Immature natural killer cell (primary cell): ENCODE results near the gene PCDHB14. TPM values are rescaled to one million over a fixed set of nuclear protein-coding genes. Genes with fewer than 3 reads are reported as not detected.
"Not testable (repeated sequence)": the region's sequence is repeated elsewhere in the genome, so short reads cannot be mapped to it uniquely, and the experiment has no call there.

ENCODE experiments used
- DNase-seq, 3 donors: peaks; one replicate each; pipeline ENCODE4 v3.0.0; 2022; ENCODE audit warnings: mixed read lengths in 1 of 3
- H3K27ac Mint-ChIP-seq, 6 donors: one replicate each; pipeline ENCODE4 v1.8.0; 2020; ENCODE audit warnings: mixed read lengths in 6 of 6, mild to moderate bottlenecking in 5 of 6, inconsistent platforms in 4 of 6, moderate library complexity in 3 of 6
- H3K27me3 Mint-ChIP-seq, 3 donors: one replicate each; pipeline ENCODE4 v1.8.0; 2020 to 2021; ENCODE audit warnings: low read depth in 3 of 3, mild to moderate bottlenecking in 3 of 3, mixed read lengths in 3 of 3, moderate library complexity in 3 of 3, inconsistent platforms in 1 of 3
- H3K36me3 Mint-ChIP-seq, 3 donors: one replicate each; pipeline ENCODE4 v1.8.0; 2020; ENCODE audit warnings: mixed read lengths in 3 of 3, inconsistent platforms in 2 of 3, mild to moderate bottlenecking in 2 of 3
- H3K4me1 Mint-ChIP-seq, 2 donors: one replicate each; pipeline ENCODE4 v1.8.0; 2020; ENCODE audit warnings: inconsistent platforms in 2 of 2, mild to moderate bottlenecking in 2 of 2, mixed read lengths in 2 of 2, moderate library complexity in 1 of 2
- H3K4me3 Mint-ChIP-seq, 5 donors: one replicate each; pipeline ENCODE4 v1.8.0; 2020; ENCODE audit warnings: mild to moderate bottlenecking in 5 of 5, mixed read lengths in 5 of 5, inconsistent platforms in 3 of 5, moderate library complexity in 3 of 5
- H3K9me3 Mint-ChIP-seq, 6 donors: one replicate each; pipeline ENCODE4 v1.8.0; 2020; ENCODE audit warnings: mild to moderate bottlenecking in 6 of 6, mixed read lengths in 6 of 6, inconsistent platforms in 4 of 6, moderate library complexity in 3 of 6
- polyA plus RNA-seq, 3 donors: library from polyadenylated mRNA; unstranded; fragments of 300-500 nt; fragmentation: Illumina TruSeq; gene quantifications; one replicate each; pipeline ENCODE4 v1.2.3, GENCODE V29; 2021

The PCDHB14 gene
- polyA plus RNA-seq, 3 donors from 2014 or later = not detected

GRCh38 chr5:141192110-141192725, 30.9 kb upstream of the PCDHB14 start, which contains the start of gene PCDHB10:
Gene PCDHB10 (plus strand): TSS chr5:141192353. CDS start chr5:141192553, 200 bp downstream.
- Mint-ChIP-seq H3K9me3 (peaks cover 6 to 71% (median 37%) of the 10 kb centered on the region in 6 donors), H3K4me3 (peak within 1 kb of the TSS in 1 of 5 donors; percentile 33)
- peak in 1 of 3 donors; percentile 3 for DNase-seq

GRCh38 chr5:141194332-141194731, 28.8 kb upstream of the PCDHB14 start:
- peaks cover 4 to 25% (median 12%) of the 10 kb centered on the region in 3 donors for H3K27me3 Mint-ChIP-seq
- H3K4me3 Mint-ChIP-seq, DNase-seq, H3K27ac Mint-ChIP-seq, H3K36me3 Mint-ChIP-seq, H3K4me1 Mint-ChIP-seq: not testable (repeated sequence)
- H3K9me3 Mint-ChIP-seq = peaks cover 13 to 75% (median 38%) of the 10 kb centered on the region in 6 donors

More at GRCh38 chr5:141192110-141192725, 30.9 kb upstream of the PCDHB14 start, which contains the start of gene PCDHB10:
- Mint-ChIP-seq H3K4me1 (peaks cover under 1 to 3% of the 10 kb centered on the region in 2 donors), H3K36me3 (peaks cover 0 to 10% (median 3%) of the 10 kb centered on the region in 3 donors), H3K27me3 (peaks cover 4 to 31% (median 16%) of the 10 kb centered on the region in 3 donors), H3K27ac (no peak within 1 kb of the TSS)

GRCh38 chr5:141196363-141196762, 26.8 kb upstream of the PCDHB14 start:
- peaks cover 0 to 14% (median 9%) of the 10 kb centered on the region in 3 donors for H3K36me3 Mint-ChIP-seq
- peaks cover 22 to 76% (median 41%) of the 10 kb centered on the region in 6 donors for H3K9me3 Mint-ChIP-seq
- H3K27me3 Mint-ChIP-seq = peaks cover 4 to 21% (median 8%) of the 10 kb centered on the region in 3 donors
- no peak overlapping the region for H3K27ac Mint-ChIP-seq
- no peak for DNase-seq
- H3K4me1 Mint-ChIP-seq = peaks cover 0 to 1% of the 10 kb centered on the region in 2 donors
- no peak overlapping the region for H3K4me3 Mint-ChIP-seq

GRCh38 chr5:141199359-141200235, 23.5 kb upstream of the PCDHB14 start, which contains the start of gene PCDHB11:
Gene PCDHB11 (plus strand): TSS chr5:141199627. CDS start chr5:141199775, 148 bp downstream.
- Mint-ChIP-seq H3K4me1 (no peaks in the 10 kb centered on the region), H3K27me3 (peaks cover 2 to 21% (median 5%) of the 10 kb centered on the region in 3 donors), H3K27ac (no peak within 1 kb of the TSS), H3K36me3 (peaks cover 0 to 8% (median 6%) of the 10 kb centered on the region in 3 donors), H3K9me3 (peaks cover 15 to 66% (median 30%) of the 10 kb centered on the region in 6 donors), H3K4me3 (no peak within 1 kb of the TSS)
- no peak for DNase-seq

GRCh38 chr5:141201126-141201525, 22.0 kb upstream of the PCDHB14 start:
- H3K36me3 Mint-ChIP-seq, H3K4me3 Mint-ChIP-seq, H3K27ac Mint-ChIP-seq, DNase-seq, H3K4me1 Mint-ChIP-seq: not testable (repeated sequence)
- H3K9me3 Mint-ChIP-seq = peaks cover 13 to 68% (median 27%) of the 10 kb centered on the region in 6 donors
- H3K27me3 Mint-ChIP-seq = peaks cover 0 to 23% (median 8%) of the 10 kb centered on the region in 3 donors

- H3K4me1 Mint-ChIP-seq, H3K27ac Mint-ChIP-seq, DNase-seq, H3K36me3 Mint-ChIP-seq, H3K4me3 Mint-ChIP-seq: not testable (repeated sequence)
- H3K9me3 Mint-ChIP-seq = peaks cover 9 to 63% (median 23%) of the 10 kb centered on the region in 6 donors
- peaks cover 0 to 26% (median 8%) of the 10 kb centered on the region in 3 donors for H3K27me3 Mint-ChIP-seq
Observed at GRCh38 chr5:141201646-141202045, 21.5 kb upstream of the PCDHB14 start.

GRCh38 chr5:141208478-141208877, 14.7 kb upstream of the PCDHB14 start, which contains the start of gene PCDHB12:
Gene PCDHB12 (plus strand): TSS chr5:141208719. CDS start chr5:141208908, 189 bp downstream.
- Mint-ChIP-seq H3K4me3 (no peak within 1 kb of the TSS), H3K27ac (no peak within 1 kb of the TSS), H3K4me1 (no peaks in the 10 kb centered on the region), H3K36me3 (no peaks in the 10 kb centered on the region), H3K9me3 (peaks cover 6 to 35% (median 9%) of the 10 kb centered on the region in 6 donors), H3K27me3 (peaks cover 5 to 28% (median 12%) of the 10 kb centered on the region in 3 donors)
- DNase-seq = no peak

- DNase-seq, H3K36me3 Mint-ChIP-seq, H3K4me3 Mint-ChIP-seq, H3K27ac Mint-ChIP-seq, H3K4me1 Mint-ChIP-seq: not testable (repeated sequence)
- Mint-ChIP-seq H3K27me3 (peaks cover 5 to 25% (median 14%) of the 10 kb centered on the region in 3 donors), H3K9me3 (peaks cover 5 to 43% (median 11%) of the 10 kb centered on the region in 6 donors)
Observed at GRCh38 chr5:141210281-141210680, 12.9 kb upstream of the PCDHB14 start.

- not testable (repeated sequence) for H3K27ac Mint-ChIP-seq, H3K4me3 Mint-ChIP-seq, DNase-seq, H3K4me1 Mint-ChIP-seq, H3K36me3 Mint-ChIP-seq
- Mint-ChIP-seq H3K9me3 (peaks cover 5 to 39% (median 11%) of the 10 kb centered on the region in 6 donors), H3K27me3 (peaks cover 5 to 25% (median 12%) of the 10 kb centered on the region in 3 donors)
Observed at GRCh38 chr5:141210849-141211248, 12.3 kb upstream of the PCDHB14 start.

- peaks cover 7 to 50% (median 19%) of the 10 kb centered on the region in 6 donors for H3K9me3 Mint-ChIP-seq
- not testable (repeated sequence) for H3K36me3 Mint-ChIP-seq, H3K4me1 Mint-ChIP-seq, H3K27ac Mint-ChIP-seq
- peak within 1 kb of the TSS in 1 of 5 donors; percentile 20 for H3K4me3 Mint-ChIP-seq
- peaks cover 5 to 23% (median 14%) of the 10 kb centered on the region in 3 donors for H3K27me3 Mint-ChIP-seq
- DNase-seq = peak in 1 of 3 donors; percentile 6
Observed at GRCh38 chr5:141213656-141214339, 9.3 kb upstream of the PCDHB14 start, which contains the start of gene PCDHB13. Gene PCDHB13 (plus strand): TSS chr5:141213919. CDS start chr5:141214124, 205 bp downstream.

- H3K9me3 Mint-ChIP-seq = peaks cover 7 to 52% (median 18%) of the 10 kb centered on the region in 6 donors
- DNase-seq = not testable (repeated sequence)
Observed at GRCh38 chr5:141214583-141214982, 8.6 kb upstream of the PCDHB14 start.

GRCh38 chr5:141215504-141215903, 7.6 kb upstream of the PCDHB14 start:
- not testable (repeated sequence) for H3K4me1 Mint-ChIP-seq, DNase-seq, H3K36me3 Mint-ChIP-seq, H3K4me3 Mint-ChIP-seq, H3K27ac Mint-ChIP-seq
- peaks cover 5 to 15% (median 8%) of the 10 kb centered on the region in 3 donors for H3K27me3 Mint-ChIP-seq
- H3K9me3 Mint-ChIP-seq = peaks cover 7 to 50% (median 16%) of the 10 kb centered on the region in 6 donors

More at GRCh38 chr5:141214583-141214982, 8.6 kb upstream of the PCDHB14 start:
- not testable (repeated sequence) for H3K4me1 Mint-ChIP-seq, H3K36me3 Mint-ChIP-seq, H3K27ac Mint-ChIP-seq
- peak overlapping the region in 1 of 5 donors; percentile 20 for H3K4me3 Mint-ChIP-seq
- peaks cover 5 to 20% (median 10%) of the 10 kb centered on the region in 3 donors for H3K27me3 Mint-ChIP-seq

GRCh38 chr5:141216035-141216434, 7.1 kb upstream of the PCDHB14 start:
- not testable (repeated sequence) for H3K4me1 Mint-ChIP-seq, H3K27ac Mint-ChIP-seq, DNase-seq, H3K36me3 Mint-ChIP-seq, H3K4me3 Mint-ChIP-seq
- Mint-ChIP-seq H3K9me3 (peaks cover 4 to 50% (median 15%) of the 10 kb centered on the region in 6 donors), H3K27me3 (peaks cover 5 to 15% (median 8%) of the 10 kb centered on the region in 3 donors)
